K562 (cell line): ENCODE results near the gene ZKSCAN8. TPM values are rescaled to one million over a fixed set of nuclear protein-coding genes. Genes with fewer than 3 reads are reported as not detected.
A peak's percentile ranks its signal among the peaks of the same experiment; 100 is the strongest.

Experiments
- CREBBP ChIP-seq: IDR thresholded peaks from one replicate; pipeline ENCODE4 v1.6.1; 2012; ENCODE audit warnings: low read depth, mild to moderate bottlenecking, control low read depth, inconsistent platforms, low read length
- HCFC1 ChIP-seq: IDR thresholded peaks from 2 replicates; pipeline ENCODE4 v1.6.1; 2012; ENCODE audit warnings: low read depth, low read length, improper control_type of control experiment
- MTA3 ChIP-seq: fragments of 450-650 bp; formaldehyde crosslinking; IDR thresholded peaks from 2 replicates; pipeline ENCODE4 v1.6.1; 2017; ENCODE audit warnings: mild to moderate bottlenecking, borderline replicate concordance
- RB1 ChIP-seq: fragments of 450-650 bp; IDR thresholded peaks from 2 replicates; pipeline ENCODE4 v1.6.1; 2017; ENCODE audit warnings: low read depth, mild to moderate bottlenecking
- RERE ChIP-seq: sonication (generic); formaldehyde crosslinking; IDR thresholded peaks from 2 replicates; pipeline ENCODE4 v1.8.0; 2023; ENCODE audit warnings: missing genetic modification reagents, mild to moderate bottlenecking, borderline replicate concordance
- RUNX1 ChIP-seq: sonication (generic); IDR thresholded peaks from 2 replicates; pipeline ENCODE4 v1.6.1; 2016; ENCODE audit warnings: antibody characterized with exemption, low read depth
- SLC30A9 ChIP-seq: fragments of 250-450 bp; sonication (Bioruptor Pico); IDR thresholded peaks from 2 replicates; pipeline ENCODE4 v1.8.0; 2022; ENCODE audit warnings: mild to moderate bottlenecking, moderate library complexity
- SMAD3 ChIP-seq: fragments of 450-650 bp; formaldehyde crosslinking; conservative IDR thresholded peaks from 2 replicates; pipeline ENCODE4 v1.4.0; 2020; ENCODE audit warnings: mild to moderate bottlenecking
- SOX6 ChIP-seq: fragments of 450-650 bp; IDR thresholded peaks from 2 replicates; pipeline ENCODE4 v1.6.1; 2014; ENCODE audit warnings: mild to moderate bottlenecking
- ZFP1 ChIP-seq: fragments of 450-650 bp; formaldehyde crosslinking; IDR thresholded peaks from 2 replicates; pipeline ENCODE4 v1.4.0; 2020; ENCODE audit warnings: mild to moderate bottlenecking, mixed read lengths
- ZNF143 ChIP-seq: sonication (generic); formaldehyde crosslinking; IDR thresholded peaks from 2 replicates; pipeline ENCODE4 v1.9.0; 2022; ENCODE audit warnings: mild to moderate bottlenecking, missing genetic modification reagents
- ZNF165 ChIP-seq: fragments of 250-450 bp; sonication (Bioruptor Pico); IDR thresholded peaks from 2 replicates; pipeline ENCODE4 v1.4.0; 2020; ENCODE audit warnings: borderline replicate concordance
- ZNF395 ChIP-seq: fragments of 200-800 bp; sonication (Bioruptor generic); IDR thresholded peaks from 2 replicates; pipeline ENCODE4 v1.6.1; 2017; ENCODE audit warnings: missing genetic modification characterization, missing compliant biosample characterization
- ZNF41 ChIP-seq: fragments of 250-450 bp; sonication (Bioruptor Pico); conservative IDR thresholded peaks from 2 replicates; pipeline ENCODE4 v1.4.0; 2020; ENCODE audit warnings: mild to moderate bottlenecking
- ZNF583 ChIP-seq: fragments of 250-450 bp; sonication (Bioruptor Pico); IDR thresholded peaks from 2 replicates; pipeline ENCODE4 v1.4.0; 2020
- ZNF740 ChIP-seq, 3 experiments: fragments of 200-800 bp in 1 of 3; sonication (Bioruptor generic) in 1 of 3; sonication (generic) in 1 of 3; formaldehyde crosslinking in 1 of 3; IDR thresholded peaks; 2 replicates each; pipeline versions ENCODE4 v1.6.1 to v1.8.0; 2016 to 2022; ENCODE audit warnings: mild to moderate bottlenecking in 2 of 3, missing compliant biosample characterization in 2 of 3, missing genetic modification characterization in 2 of 3, missing genetic modification reagents in 1 of 3
- ZNF76 ChIP-seq: fragments of 250-450 bp; sonication (Bioruptor Pico); IDR thresholded peaks from 2 replicates; pipeline ENCODE4 v1.4.0; 2020; ENCODE audit warnings: mild to moderate bottlenecking, moderate library complexity, borderline replicate concordance
- ZSCAN29 ChIP-seq: fragments of 450-650 bp; IDR thresholded peaks from 2 replicates; pipeline ENCODE4 v1.6.1; 2017
- polyA plus RNA-seq, 8 experiments: library from polyadenylated mRNA; depleted of rRNA in 4 of 8; stranded (reverse) in 5 of 8; unstranded in 3 of 8; fragments of >200 nt; fragmentation: Nextera tagmentation in 2 of 8; fragmentation: Illumina TruSeq in 1 of 8; extraction: Ambion mirVana in 2 of 8; extraction: Trizol in 1 of 8; gene quantifications; 2 replicates each; pipeline versions ENCODE4 v1.2.1 to v1.2.3, GENCODE V29; 2011 to 2014; ENCODE audit warnings: inconsistent platforms in 1 of 8, missing spikeins in 1 of 8
- total RNA-seq, 7 experiments: library from RNA; depleted of rRNA in 6 of 7; stranded (reverse); fragments of >200 nt in 6 of 7; fragmentation: Illumina TruSeq in 2 of 7; extraction: Trizol in 2 of 7; gene quantifications; 2 replicates each; pipeline versions ENCODE4 v1.2.1 to v1.2.3, GENCODE V29; 2011 to 2021; ENCODE audit warnings: low replicate concordance in 1 of 7

The ZKSCAN8 gene
- total and polyA plus RNA-seq, 9 of the 15 experiments (the other 6 are each of a cell fraction or from before 2014, with no cell fraction given), result 3.3 to 37.7 (median 21.7) TPM

GRCh38 chr6:28104392-28105244, 37.1 kb upstream of the ZKSCAN8 start (continued):
- TF ChIP-seq CREBBP, result no peak
- 0 out of 2 replicates have a peak, but pooled peaks have one; percentile 23 for TF ChIP-seq ZFP1 (CRISPR knock-in tag)
- TF ChIP-seq ZNF41 (CRISPR knock-in tag), result 0 out of 2 replicates have a peak, but pooled peaks have one; percentile 55
- TF ChIP-seq SOX6, result peak; percentile 64; the same call in 1 of the 2 replicates
- no peak for TF ChIP-seq ZNF395 (CRISPR knock-in tag)
- TF ChIP-seq ZSCAN29, result peak; percentile 82
- no peak for TF ChIP-seq ZNF143 (CRISPR knock-in tag)
- TF ChIP-seq RERE (CRISPR knock-in tag), result no peak
- TF ChIP-seq SMAD3 (CRISPR knock-in tag), result peak; percentile 73
- 0 out of 2 replicates have a peak, but pooled peaks have one; percentile 58 for TF ChIP-seq RUNX1
- peak; percentile 70 for TF ChIP-seq HCFC1
- peak; percentile 80; the same call in 1 of the 2 replicates for TF ChIP-seq ZNF76 (CRISPR knock-in tag)
- no peak for TF ChIP-seq SLC30A9
- peak; percentile 85 for TF ChIP-seq RB1
- TF ChIP-seq ZNF583 (CRISPR knock-in tag), result peak; percentile 89
- TF ChIP-seq ZNF165 (CRISPR knock-in tag), result peak; percentile 76; the same call in 1 of the 2 replicates
- peak; percentile 93 for TF ChIP-seq ZNF740 (CRISPR knock-in tag; IDR thresholded peaks at IDR 0.05)
- TF ChIP-seq ZNF740 (tag; IDR thresholded peaks at IDR 0.05), result no peak
- TF ChIP-seq MTA3, result peak; percentile 96
